Measurements from ENCODE around the gene BABAM2. TPM values are rescaled to one million over a fixed set of nuclear protein-coding genes. Genes with fewer than 3 reads are reported as not detected.
A peak's percentile ranks its signal among the peaks of the same experiment; 100 is the strongest.

BABAM2 gene
- total RNA-seq, 4 donors from 2014 or later: 57.2 to 72.2 (median 67.5) TPM

DNA sequence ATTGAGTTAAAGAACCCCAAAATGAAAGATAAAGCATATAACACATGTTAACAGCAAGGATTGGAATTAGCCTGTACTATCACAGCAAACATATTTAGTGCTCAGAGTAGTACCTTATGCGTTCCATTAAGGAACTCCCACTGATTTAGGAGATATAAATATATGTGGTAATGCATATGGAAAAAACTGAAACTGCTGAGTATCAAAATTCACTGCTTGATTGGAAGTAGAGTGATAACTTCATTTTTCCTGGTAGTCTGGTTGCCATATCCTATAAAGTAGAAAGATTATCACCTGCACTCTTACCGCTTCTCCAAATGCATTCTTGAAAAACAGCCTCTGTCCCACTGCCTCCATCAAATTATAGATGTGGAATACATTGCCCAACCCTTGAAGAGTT, 407.0 kb downstream of the BABAM2 start:
- Histone ChIP-seq H3K36me3 (peaks cover 0 to 4% of the 10 kb centered on the region in 2 donors), H3K4me3 (no peak overlapping the region), H3K4me1 (no peaks in the 10 kb centered on the region), H3K27ac (no peak overlapping the region), H3K9me3 (no peaks in the 10 kb centered on the region), H3K27me3 (no peaks in the 10 kb centered on the region)
- TF ChIP-seq, protein P1, sequence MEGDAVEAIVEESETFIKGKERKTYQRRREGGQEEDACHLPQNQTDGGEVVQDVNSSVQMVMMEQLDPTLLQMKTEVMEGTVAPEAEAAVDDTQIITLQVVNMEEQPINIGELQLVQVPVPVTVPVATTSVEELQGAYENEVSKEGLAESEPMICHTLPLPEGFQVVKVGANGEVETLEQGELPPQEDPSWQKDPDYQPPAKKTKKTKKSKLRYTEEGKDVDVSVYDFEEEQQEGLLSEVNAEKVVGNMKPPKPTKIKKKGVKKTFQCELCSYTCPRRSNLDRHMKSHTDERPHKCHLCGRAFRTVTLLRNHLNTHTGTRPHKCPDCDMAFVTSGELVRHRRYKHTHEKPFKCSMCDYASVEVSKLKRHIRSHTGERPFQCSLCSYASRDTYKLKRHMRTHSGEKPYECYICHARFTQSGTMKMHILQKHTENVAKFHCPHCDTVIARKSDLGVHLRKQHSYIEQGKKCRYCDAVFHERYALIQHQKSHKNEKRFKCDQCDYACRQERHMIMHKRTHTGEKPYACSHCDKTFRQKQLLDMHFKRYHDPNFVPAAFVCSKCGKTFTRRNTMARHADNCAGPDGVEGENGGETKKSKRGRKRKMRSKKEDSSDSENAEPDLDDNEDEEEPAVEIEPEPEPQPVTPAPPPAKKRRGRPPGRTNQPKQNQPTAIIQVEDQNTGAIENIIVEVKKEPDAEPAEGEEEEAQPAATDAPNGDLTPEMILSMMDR (IDR thresholded peaks at IDR 0.05 in 4 of 5, conservative IDR thresholded peaks at IDR 0.05 in 1 of 5): no peak
- no peak for TF ChIP-seq POLR2A (IDR thresholded peaks at IDR 0.05)
- DNase-seq (no peak), ATAC-seq (no peak)
- in situ Hi-C loops (cut with MboI; ENCODE audit: low sequenced_read_pairs in 4 of 4) (no loop called here), intact Hi-C loops (cut with DNase I; ENCODE audit: low total_unique reads) (no loop called here)

DNA sequence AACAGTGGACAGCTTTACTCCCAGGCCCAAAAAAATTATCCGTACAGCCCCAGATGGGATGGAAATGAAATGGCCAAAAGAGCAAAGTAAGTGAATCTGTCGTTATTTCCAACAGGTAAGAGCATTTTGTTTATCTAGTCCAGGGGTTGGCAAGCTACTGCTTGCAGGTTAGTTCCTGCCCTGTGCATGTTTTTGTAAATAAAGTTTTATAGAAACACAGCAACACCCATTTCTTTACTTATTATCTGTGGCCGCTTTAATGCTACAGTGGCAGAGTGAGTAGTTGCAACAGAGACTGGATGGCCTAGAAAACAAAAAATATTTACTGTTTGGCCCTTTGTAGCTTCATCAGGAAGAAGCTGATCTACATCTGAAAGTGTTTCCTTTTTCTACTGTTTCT, 407.9 kb downstream of the BABAM2 start:
- H3K27me3 ChIP-seq: no peaks in the 10 kb centered on the region
- H3K36me3 ChIP-seq: peaks cover 0 to 4% of the 10 kb centered on the region in 2 donors
- ATAC-seq: no peak
- intact Hi-C loops (cut with DNase I; ENCODE audit: low total_unique reads): no loop called here
- no peak for TF ChIP-seq POLR2A (IDR thresholded peaks at IDR 0.05)
- TF ChIP-seq, protein P1 (IDR thresholded peaks at IDR 0.05 in 4 of 5, conservative IDR thresholded peaks at IDR 0.05 in 1 of 5): no peak
- no peak overlapping the region for H3K4me3 ChIP-seq
- no peak for DNase-seq
- H3K4me1 ChIP-seq: no peaks in the 10 kb centered on the region
- no peak overlapping the region for H3K27ac ChIP-seq
- in situ Hi-C loops (cut with MboI; ENCODE audit: low sequenced_read_pairs in 4 of 4): no loop called here
- H3K9me3 ChIP-seq: no peaks in the 10 kb centered on the region

DNA sequence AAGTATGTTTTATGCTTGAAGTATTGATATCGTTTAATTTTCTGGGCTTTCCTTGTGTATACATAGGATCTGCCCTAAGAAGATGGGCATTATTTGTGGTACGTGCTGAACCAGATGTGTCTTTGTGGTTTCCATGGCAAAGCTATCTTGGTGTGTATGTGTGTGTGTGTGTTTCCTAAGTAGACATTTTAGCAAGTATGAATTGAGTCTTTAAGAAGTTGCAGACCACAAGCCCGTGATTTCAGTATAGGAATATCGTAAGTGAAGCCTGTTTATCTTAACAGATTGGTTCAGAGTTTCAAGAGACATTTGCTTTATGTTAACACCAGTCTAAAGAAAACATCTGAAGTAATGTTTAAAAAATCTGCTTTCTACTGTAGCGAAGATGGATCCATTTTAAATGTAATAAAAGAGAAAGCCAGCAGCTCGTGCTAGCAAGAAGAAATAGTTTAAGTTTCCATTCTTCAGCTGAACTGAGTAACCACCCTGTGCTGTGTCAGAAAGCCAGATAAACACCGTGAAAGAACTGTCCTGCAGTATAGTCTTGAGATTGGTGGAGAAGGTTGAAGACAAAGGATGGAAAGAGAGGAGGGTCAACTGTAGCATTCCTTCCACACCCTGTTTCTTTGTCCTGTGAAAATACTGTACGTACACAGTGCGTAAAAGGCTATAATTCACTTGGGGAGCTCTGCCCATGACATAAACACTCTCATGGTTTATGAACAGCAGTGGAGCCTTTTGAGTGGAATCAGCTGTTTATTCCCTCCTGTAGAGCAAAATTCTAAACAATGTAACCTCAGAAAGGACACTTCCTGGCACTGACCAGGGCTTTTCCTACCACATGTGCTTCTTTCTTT, 410.2 kb downstream of the BABAM2 start:
- H3K27ac ChIP-seq: no peak overlapping the region
- H3K9me3 ChIP-seq: no peaks in the 10 kb centered on the region
- TF ChIP-seq, protein P1 (IDR thresholded peaks at IDR 0.05 in 4 of 5, conservative IDR thresholded peaks at IDR 0.05 in 1 of 5): no peak
- no peak for TF ChIP-seq POLR2A (IDR thresholded peaks at IDR 0.05)
- no peaks in the 10 kb centered on the region for H3K4me1 ChIP-seq
- DNase-seq (no peak), ATAC-seq (peak in 1 of 2 donors; percentile 19)
- in situ Hi-C loops (cut with MboI; ENCODE audit: low sequenced_read_pairs in 4 of 4): no loop called here
- peaks cover 0 to 4% of the 10 kb centered on the region in 2 donors for H3K36me3 ChIP-seq
- H3K27me3 ChIP-seq: no peaks in the 10 kb centered on the region
- H3K4me3 ChIP-seq: no peak overlapping the region
- intact Hi-C loops (cut with DNase I; ENCODE audit: low total_unique reads): no loop called here

GRCh38 chr2:28305202-28305601, 414.7 kb downstream of the BABAM2 start:
- in situ Hi-C loops (cut with MboI; ENCODE audit: low sequenced_read_pairs in 4 of 4) (no loop called here), intact Hi-C loops (cut with DNase I; ENCODE audit: low total_unique reads) (no loop called here)
- Histone ChIP-seq H3K4me1 (no peaks in the 10 kb centered on the region), H3K27me3 (no peaks in the 10 kb centered on the region), H3K9me3 (no peaks in the 10 kb centered on the region), H3K27ac (no peak overlapping the region), H3K4me3 (no peak overlapping the region), H3K36me3 (peaks cover 0 to 7% of the 10 kb centered on the region in 2 donors)
- DNase-seq: no peak
- no peak for ATAC-seq
- no peak for TF ChIP-seq POLR2A (IDR thresholded peaks at IDR 0.05)
- TF ChIP-seq, protein P1 (IDR thresholded peaks at IDR 0.05 in 4 of 5, conservative IDR thresholded peaks at IDR 0.05 in 1 of 5): no peak

Measured in gastrocnemius medialis (tissue), 4 donors.